Neural cell (in vitro differentiated cells): ENCODE data around the gene DNAI1. TPM values are rescaled to one million over a fixed set of nuclear protein-coding genes. Genes with fewer than 3 reads are reported as not detected.

Experiments
- H2AFZ ChIP-seq: fragments of 200-600, 300-800 bp; sonication (generic), shearing (Covaris generic); 2 replicates; pipeline ENCODE4 v1.6.0; 2014; ENCODE audit warnings: low read depth, mild to moderate bottlenecking, antibody characterized with exemption, low read length, moderate library complexity
- H3F3A ChIP-seq: fragments of 200-600 bp; shearing (Covaris generic); 2 replicates; pipeline ENCODE4 v1.6.1; 2016; ENCODE audit warnings: mild to moderate bottlenecking, moderate library complexity, mixed read lengths, antibody characterized with exemption, low read length; ENCODE audit not compliant: insufficient read depth, poor library complexity, severe bottlenecking
- H3K27ac ChIP-seq: fragments of 200-600, 300-800 bp; sonication (generic), shearing (Covaris generic); 2 replicates; pipeline ENCODE4 v1.5.1; 2014; ENCODE audit warnings: mild to moderate bottlenecking, low read length, moderate library complexity
- H3K27me3 ChIP-seq: fragments of 300-800, 200-600 bp; sonication (generic), shearing (Covaris generic); 2 replicates; pipeline ENCODE4 v1.6.0; 2014; ENCODE audit warnings: mild to moderate bottlenecking, low read depth, low read length, moderate library complexity; ENCODE audit not compliant: insufficient read depth
- H3K36me3 ChIP-seq: fragments of 300-800, 200-600 bp; sonication (generic), shearing (Covaris generic); 2 replicates; pipeline ENCODE4 v1.5.1; 2014; ENCODE audit warnings: mild to moderate bottlenecking, antibody characterized with exemption, low read length, moderate library complexity; ENCODE audit not compliant: insufficient read depth
- H3K4me2 ChIP-seq: fragments of 300-800, 200-600 bp; sonication (generic), shearing (Covaris generic); 2 replicates; pipeline ENCODE4 v1.6.0; 2014; ENCODE audit warnings: mild to moderate bottlenecking, low read length
- H3K4me3 ChIP-seq: fragments of 300-800, 200-600 bp; sonication (generic), shearing (Covaris generic); 2 replicates; pipeline ENCODE4 v1.5.1; 2014; ENCODE audit warnings: mild to moderate bottlenecking, low read length, moderate library complexity
- H3K79me2 ChIP-seq: fragments of 200-600 bp; shearing (Covaris generic); replicated peaks from 2 replicates; pipeline ENCODE4 v1.6.0; 2014; ENCODE audit warnings: mild to moderate bottlenecking, low read length, moderate library complexity; ENCODE audit not compliant: insufficient read depth
- H3K9ac ChIP-seq: fragments of 300-800, 200-600 bp; sonication (generic), shearing (Covaris generic); 2 replicates; pipeline ENCODE4 v1.6.1; 2016; ENCODE audit warnings: mild to moderate bottlenecking, low read length, mixed read lengths
- H3K9me2 ChIP-seq: fragments of 200-600 bp; shearing (Covaris generic); 2 replicates; pipeline ENCODE4 v1.6.1; 2016; ENCODE audit warnings: mild to moderate bottlenecking, low read length, mixed read lengths; ENCODE audit not compliant: insufficient read depth
- H3K9me3 ChIP-seq: fragments of 200-600, 300-800 bp; sonication (generic), shearing (Covaris generic); 2 replicates; pipeline ENCODE4 v1.6.1; 2016; ENCODE audit warnings: mild to moderate bottlenecking, mixed run types, low read length, moderate library complexity, mixed read lengths
- H4K20me1 ChIP-seq: fragments of 200-600 bp; shearing (Covaris generic); 2 replicates; pipeline ENCODE4 v1.6.1; 2016; ENCODE audit warnings: mild to moderate bottlenecking, mixed run types; ENCODE audit not compliant: insufficient read depth
- EP300 ChIP-seq: fragments of 450-650 bp; conservative IDR thresholded peaks from 2 replicates; pipeline ENCODE4 v1.6.1; 2014; ENCODE audit warnings: antibody characterized with exemption, mild to moderate bottlenecking, moderate library complexity; ENCODE audit not compliant: poor library complexity, severe bottlenecking
- EZH2 ChIP-seq: fragments of 200-600, 300-800 bp; shearing (Covaris generic), sonication (generic); IDR thresholded peaks from 2 replicates; pipeline ENCODE4 v1.6.1; 2014; ENCODE audit warnings: antibody characterized with exemption, low read length, borderline replicate concordance, mild to moderate bottlenecking; ENCODE audit not compliant: insufficient read depth, poor library complexity, severe bottlenecking
- MXI1 ChIP-seq: fragments of 450-650 bp; conservative IDR thresholded peaks from 2 replicates; pipeline ENCODE4 v1.6.1; 2014; ENCODE audit warnings: antibody characterized with exemption, mild to moderate bottlenecking; ENCODE audit not compliant: poor library complexity, severe bottlenecking
- POLR2AphosphoS5 ChIP-seq: IDR thresholded peaks from 2 replicates; pipeline ENCODE4 v1.6.1; 2012
- RAD21 ChIP-seq: fragments of 450-650 bp; conservative IDR thresholded peaks from 2 replicates; pipeline ENCODE4 v1.6.1; 2014; ENCODE audit warnings: antibody characterized with exemption, mild to moderate bottlenecking, moderate library complexity
- SMC3 ChIP-seq: fragments of 450-650 bp; conservative IDR thresholded peaks from 2 replicates; pipeline ENCODE4 v1.6.1; 2014; ENCODE audit warnings: antibody characterized with exemption, mild to moderate bottlenecking, moderate library complexity; ENCODE audit not compliant: poor library complexity
- TAF1 ChIP-seq: IDR thresholded peaks from 2 replicates; pipeline ENCODE4 v1.6.1; 2012; ENCODE audit warnings: low read depth
- polyA plus RNA-seq: library from polyadenylated mRNA; depleted of rRNA; stranded (reverse); fragments of >200 nt; gene quantifications from 2 replicates; pipeline ENCODE4 v1.2.3, GENCODE V29; 2014
- TF ChIP-seq, protein P1 (sequence below): fragments of 450-650 bp; IDR thresholded peaks from 2 replicates; pipeline ENCODE4 v1.5.1; 2014; ENCODE audit warnings: antibody characterized with exemption, mild to moderate bottlenecking, moderate library complexity; ENCODE audit not compliant: poor library complexity, severe bottlenecking
- TF ChIP-seq, protein P2 (sequence below): IDR thresholded peaks from 2 replicates; pipeline ENCODE4 v1.6.1; 2012; ENCODE audit warnings: borderline replicate concordance

DNAI1 gene
- polyA plus RNA-seq, 1 donor from 2014 or later, result 0.99 TPM

DNA sequence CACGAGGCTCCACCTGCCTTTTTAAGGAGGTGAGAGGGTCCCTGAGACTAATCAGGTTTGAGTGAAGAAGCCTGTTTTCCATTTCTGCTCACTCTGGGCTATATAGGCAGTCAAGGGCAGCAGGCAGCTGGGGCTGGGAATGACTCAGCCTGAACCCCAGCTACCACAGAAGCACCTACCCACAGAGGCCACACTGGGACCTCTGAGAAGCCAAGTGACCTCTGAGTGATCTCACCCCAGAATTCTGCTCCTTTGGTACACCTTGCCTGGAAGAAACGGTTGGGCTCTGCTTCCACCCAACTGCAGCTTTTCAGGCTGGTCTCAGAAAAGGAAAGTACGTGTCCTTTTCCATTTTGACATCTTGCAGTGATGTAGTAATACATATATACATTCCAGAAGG, 7.1 kb upstream of the DNAI1 start:
- no peak for TF ChIP-seq MXI1
- TF ChIP-seq RAD21, result no peak
- TF ChIP-seq EP300, result no peak
- no peak for TF ChIP-seq SMC3
- TF ChIP-seq POLR2AphosphoS5, result no peak
- no peak for TF ChIP-seq EZH2
- TF ChIP-seq, protein P1, sequence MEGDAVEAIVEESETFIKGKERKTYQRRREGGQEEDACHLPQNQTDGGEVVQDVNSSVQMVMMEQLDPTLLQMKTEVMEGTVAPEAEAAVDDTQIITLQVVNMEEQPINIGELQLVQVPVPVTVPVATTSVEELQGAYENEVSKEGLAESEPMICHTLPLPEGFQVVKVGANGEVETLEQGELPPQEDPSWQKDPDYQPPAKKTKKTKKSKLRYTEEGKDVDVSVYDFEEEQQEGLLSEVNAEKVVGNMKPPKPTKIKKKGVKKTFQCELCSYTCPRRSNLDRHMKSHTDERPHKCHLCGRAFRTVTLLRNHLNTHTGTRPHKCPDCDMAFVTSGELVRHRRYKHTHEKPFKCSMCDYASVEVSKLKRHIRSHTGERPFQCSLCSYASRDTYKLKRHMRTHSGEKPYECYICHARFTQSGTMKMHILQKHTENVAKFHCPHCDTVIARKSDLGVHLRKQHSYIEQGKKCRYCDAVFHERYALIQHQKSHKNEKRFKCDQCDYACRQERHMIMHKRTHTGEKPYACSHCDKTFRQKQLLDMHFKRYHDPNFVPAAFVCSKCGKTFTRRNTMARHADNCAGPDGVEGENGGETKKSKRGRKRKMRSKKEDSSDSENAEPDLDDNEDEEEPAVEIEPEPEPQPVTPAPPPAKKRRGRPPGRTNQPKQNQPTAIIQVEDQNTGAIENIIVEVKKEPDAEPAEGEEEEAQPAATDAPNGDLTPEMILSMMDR, result no peak
- no peak for TF ChIP-seq TAF1
- TF ChIP-seq, protein P2, sequence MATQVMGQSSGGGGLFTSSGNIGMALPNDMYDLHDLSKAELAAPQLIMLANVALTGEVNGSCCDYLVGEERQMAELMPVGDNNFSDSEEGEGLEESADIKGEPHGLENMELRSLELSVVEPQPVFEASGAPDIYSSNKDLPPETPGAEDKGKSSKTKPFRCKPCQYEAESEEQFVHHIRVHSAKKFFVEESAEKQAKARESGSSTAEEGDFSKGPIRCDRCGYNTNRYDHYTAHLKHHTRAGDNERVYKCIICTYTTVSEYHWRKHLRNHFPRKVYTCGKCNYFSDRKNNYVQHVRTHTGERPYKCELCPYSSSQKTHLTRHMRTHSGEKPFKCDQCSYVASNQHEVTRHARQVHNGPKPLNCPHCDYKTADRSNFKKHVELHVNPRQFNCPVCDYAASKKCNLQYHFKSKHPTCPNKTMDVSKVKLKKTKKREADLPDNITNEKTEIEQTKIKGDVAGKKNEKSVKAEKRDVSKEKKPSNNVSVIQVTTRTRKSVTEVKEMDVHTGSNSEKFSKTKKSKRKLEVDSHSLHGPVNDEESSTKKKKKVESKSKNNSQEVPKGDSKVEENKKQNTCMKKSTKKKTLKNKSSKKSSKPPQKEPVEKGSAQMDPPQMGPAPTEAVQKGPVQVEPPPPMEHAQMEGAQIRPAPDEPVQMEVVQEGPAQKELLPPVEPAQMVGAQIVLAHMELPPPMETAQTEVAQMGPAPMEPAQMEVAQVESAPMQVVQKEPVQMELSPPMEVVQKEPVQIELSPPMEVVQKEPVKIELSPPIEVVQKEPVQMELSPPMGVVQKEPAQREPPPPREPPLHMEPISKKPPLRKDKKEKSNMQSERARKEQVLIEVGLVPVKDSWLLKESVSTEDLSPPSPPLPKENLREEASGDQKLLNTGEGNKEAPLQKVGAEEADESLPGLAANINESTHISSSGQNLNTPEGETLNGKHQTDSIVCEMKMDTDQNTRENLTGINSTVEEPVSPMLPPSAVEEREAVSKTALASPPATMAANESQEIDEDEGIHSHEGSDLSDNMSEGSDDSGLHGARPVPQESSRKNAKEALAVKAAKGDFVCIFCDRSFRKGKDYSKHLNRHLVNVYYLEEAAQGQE, result no peak
- no peak overlapping the region for H3K27ac ChIP-seq
- H2AFZ ChIP-seq, result no peak overlapping the region
- H4K20me1 ChIP-seq, result no peaks in the 10 kb centered on the region
- H3K4me2 ChIP-seq, result no peak overlapping the region
- H3K79me2 ChIP-seq, result peaks cover 65% of the 10 kb centered on the region
- no peaks in the 10 kb centered on the region for H3K27me3 ChIP-seq
- no peak overlapping the region for H3K9ac ChIP-seq
- no peaks in the 10 kb centered on the region for H3F3A ChIP-seq
- no peak overlapping the region for H3K4me3 ChIP-seq
- no peaks in the 10 kb centered on the region for H3K36me3 ChIP-seq
- no peaks in the 10 kb centered on the region for H3K9me3 ChIP-seq
- H3K9me2 ChIP-seq, result no peaks in the 10 kb centered on the region

DNA sequence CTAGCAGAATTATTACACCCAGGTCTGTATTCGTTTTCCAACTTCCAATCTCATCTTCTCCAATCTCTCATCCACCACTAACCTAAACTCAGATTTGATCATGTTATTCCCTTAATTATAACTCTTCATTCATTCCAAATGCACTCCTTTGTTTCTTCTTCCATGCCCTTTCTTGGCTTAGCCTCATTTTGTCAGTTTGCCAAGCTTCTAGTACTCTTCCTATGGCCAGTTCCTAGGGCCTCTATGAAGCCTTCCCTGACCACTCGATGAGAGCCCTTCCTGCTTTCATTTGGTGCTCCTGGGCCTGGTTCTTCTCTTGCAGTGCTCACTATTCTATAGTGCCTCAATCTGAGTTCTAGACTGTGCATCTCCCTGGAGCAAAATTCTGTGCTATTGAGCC, 6.0 kb upstream of the DNAI1 start:
- Histone ChIP-seq H2AFZ (no peak overlapping the region), H3K9ac (no peak overlapping the region), H3F3A (no peaks in the 10 kb centered on the region), H3K79me2 (peaks cover 71% of the 10 kb centered on the region), H3K9me2 (no peaks in the 10 kb centered on the region), H3K36me3 (no peaks in the 10 kb centered on the region), H3K27me3 (no peaks in the 10 kb centered on the region), H4K20me1 (no peaks in the 10 kb centered on the region), H3K9me3 (no peaks in the 10 kb centered on the region), H3K4me2 (no peak overlapping the region), H3K27ac (no peak overlapping the region), H3K4me3 (no peak overlapping the region)
- no peak for TF ChIP-seq EZH2
- no peak for TF ChIP-seq POLR2AphosphoS5
- TF ChIP-seq, protein P2, result no peak
- TF ChIP-seq, protein P1, result no peak
- no peak for TF ChIP-seq EP300
- TF ChIP-seq RAD21, result no peak
- TF ChIP-seq SMC3, result no peak
- no peak for TF ChIP-seq TAF1
- TF ChIP-seq MXI1, result no peak
